ENCODE results near the gene CPNE7.
"Not testable (repeated sequence)": the region's sequence is repeated elsewhere in the genome, so short reads cannot be mapped to it uniquely, and the experiment has no call there.

CPNE7 gene

DNA sequence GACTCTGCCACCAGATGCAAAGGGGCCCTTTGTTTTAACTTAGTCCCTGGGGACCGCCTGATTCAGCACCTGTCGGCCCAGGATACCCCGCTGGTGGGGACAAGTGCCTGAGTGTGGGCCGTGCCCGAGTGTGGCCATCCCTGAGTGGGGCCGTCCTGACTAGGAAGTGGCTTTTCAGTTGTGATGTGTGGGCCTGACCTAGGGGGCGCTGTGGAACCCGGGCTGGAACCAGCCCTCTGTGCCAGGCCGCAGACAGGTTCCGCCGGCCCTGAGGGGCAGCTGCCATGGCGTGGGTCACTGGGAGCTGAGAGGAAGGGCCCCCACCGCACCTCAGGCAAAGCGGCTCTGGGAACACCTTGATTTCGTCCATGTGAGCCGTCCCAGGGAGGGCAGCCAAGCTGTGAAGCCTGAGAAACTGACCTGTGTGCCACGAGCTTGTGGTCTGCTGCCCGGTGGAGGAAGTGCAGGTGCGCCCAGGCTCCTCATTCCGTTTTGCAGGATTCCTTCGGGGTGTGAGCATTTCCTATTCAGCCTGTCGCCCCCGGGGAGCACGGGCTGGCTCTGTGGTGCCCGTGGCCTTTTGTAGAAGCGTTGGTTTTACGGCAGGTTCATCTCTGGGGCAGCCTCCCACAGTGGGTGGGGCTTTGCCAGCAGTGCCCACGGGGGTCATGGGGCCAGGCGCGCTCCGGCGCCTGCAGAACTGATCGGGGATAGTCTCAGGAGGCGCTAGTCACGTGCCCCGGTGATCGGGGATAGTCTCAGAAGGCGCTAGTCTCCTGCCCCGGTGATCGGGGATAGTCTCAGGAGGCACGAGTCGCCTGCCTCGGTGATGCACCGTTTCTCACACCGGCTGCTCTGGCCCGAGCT is 9.8 kb upstream of the CPNE7 start:
- peak; percentile 58 to 68 (median 59) for DNase-seq (ENCODE audit: low read depth in 2 of 3, low spot score in 2 of 3)

GRCh38 chr16:89567656-89568594 is 7.6 kb upstream of the CPNE7 start:
- DNase-seq (ENCODE audit: low read depth in 2 of 3, low spot score in 2 of 3) = no peak

GRCh38 chr16:89569506-89570341 is 5.8 kb upstream of the CPNE7 start:
- DNase-seq (ENCODE audit: low read depth in 2 of 3, low spot score in 2 of 3) = no peak

DNA sequence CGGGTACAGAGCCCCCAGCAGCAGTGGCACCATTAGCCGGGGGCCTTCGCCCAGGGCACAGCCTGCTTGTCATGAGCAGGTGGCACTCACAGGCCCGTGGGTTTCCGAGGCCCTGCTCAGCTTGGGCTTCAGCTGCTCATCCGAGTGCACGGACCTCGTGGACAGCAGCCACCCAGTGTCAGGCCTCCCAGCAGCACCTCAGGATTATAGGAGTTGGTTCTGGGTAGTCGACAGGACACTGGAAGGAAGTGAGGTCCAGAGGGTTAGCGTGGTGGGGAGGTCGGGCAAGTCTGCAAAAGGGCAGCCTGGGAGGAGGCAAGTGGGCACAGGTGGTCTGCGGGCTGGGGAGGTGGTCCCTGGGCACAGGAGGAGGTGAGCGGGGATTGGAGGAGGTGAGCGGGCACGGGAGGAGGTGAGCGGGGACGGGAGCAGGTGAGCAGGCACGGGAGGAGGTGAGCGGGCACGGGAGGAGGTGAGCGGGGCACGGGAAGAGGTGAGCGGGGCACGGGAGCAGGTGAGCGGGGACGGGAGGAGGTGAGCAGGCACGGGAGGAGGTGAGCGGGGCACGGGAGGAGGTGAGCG is 5.1 kb upstream of the CPNE7 start:
- no peak for DNase-seq (ENCODE audit: low read depth in 2 of 3, low spot score in 2 of 3)

DNA sequence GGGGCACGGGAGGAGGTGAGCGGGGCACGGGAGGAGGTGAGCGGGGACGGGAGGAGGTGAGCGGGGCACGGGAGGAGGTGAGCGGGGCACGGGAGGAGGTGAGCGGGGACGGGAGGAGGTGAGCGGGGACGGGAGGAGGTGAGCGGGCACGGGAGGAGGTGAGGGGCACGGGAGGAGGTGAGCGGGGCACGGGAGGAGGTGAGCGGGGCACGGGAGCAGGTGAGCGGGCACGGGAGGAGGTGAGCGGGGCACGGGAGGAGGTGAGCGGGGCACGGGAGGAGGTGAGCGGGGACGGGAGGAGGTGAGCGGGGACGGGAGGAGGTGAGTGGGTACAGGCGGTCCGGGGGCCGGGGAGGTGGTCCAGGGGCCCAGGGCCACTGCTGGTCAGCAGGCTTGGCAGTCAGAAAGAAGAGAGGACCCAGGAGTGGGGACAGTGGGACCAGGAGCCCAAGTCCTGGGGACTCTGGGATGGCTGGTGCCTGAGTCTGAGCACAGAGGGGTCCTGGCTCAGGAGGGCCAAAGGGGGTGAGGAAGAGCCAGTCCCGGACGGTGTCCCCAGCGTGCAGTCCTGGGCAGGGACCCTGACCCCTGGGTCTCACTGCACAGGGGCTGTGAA is 4.5 kb upstream of the CPNE7 start:
- DNase-seq (ENCODE audit: low read depth in 2 of 3, low spot score in 2 of 3) = not testable (repeated sequence)

DNA sequence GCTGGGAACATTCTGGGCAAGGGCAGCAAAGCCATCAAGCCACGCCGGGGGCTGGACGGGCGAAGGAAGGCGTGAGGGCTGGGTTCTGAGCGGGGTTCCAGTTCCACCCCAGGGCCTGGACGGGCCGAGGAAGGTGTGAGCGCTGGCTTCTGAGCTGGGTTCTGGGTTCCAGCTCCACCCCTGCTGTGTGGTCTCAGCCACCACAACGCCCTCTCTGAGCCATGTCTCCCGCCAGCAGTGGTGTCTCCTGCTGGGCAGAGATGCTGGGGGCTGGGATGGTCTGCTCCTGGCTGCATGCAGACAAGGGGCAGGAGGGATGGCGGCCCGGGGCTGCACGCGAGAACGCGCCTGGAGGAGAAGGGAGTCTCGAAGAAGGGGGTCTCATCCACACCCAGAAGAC is 3.9 kb upstream of the CPNE7 start:
- DNase-seq (ENCODE audit: low read depth in 2 of 3, low spot score in 2 of 3) = no peak

- DNase-seq (ENCODE audit: low read depth in 2 of 3, low spot score in 2 of 3) = no peak
Measured at GRCh38 chr16:89572073-89572484, 3.5 kb upstream of the CPNE7 start.

GRCh38 chr16:89572485-89573205 is 2.9 kb upstream of the CPNE7 start:
- no peak for DNase-seq (ENCODE audit: low read depth in 2 of 3, low spot score in 2 of 3)

DNA sequence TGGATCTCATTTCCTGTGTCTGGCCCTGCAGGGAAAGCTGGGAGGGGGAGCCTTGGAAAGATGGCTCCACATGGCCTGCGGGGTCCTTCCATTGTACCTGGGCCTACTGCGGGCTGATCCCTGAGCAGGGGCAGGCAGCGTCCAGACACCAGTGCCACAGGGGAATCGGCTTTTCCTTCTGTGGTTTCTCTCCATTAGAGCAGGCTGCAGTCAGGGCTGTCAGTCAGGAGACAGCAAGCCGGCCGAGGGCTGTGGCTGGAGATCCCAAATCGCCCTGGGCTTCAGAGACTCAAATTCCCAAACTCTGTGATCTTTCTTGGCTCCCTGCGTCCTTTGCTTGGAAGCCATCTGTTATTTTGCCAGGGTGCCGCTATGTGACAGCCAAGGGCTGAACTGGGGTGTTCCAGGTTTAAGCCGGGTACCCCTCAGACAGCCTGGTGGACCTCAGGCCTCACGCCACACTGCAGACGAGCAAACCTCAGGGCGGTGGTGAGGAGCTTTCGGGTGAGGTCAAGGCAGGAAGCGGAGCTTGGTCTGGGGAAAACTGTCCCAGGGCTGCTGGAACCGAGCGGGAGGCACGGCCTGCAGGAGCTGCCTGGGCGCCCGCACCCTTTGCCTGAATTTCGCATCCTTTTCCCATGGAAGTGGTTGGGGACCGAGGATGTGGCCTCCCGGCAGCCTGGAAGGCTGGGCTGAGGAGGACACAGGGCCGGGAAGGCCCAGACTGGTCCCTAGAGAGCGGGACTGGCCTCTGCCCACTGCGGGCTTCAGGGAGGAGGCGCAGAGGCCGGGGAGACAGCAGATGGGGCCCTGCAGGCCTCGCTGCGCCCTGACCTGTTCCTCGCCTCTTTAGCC is 1.5 kb upstream of the CPNE7 start:
- no peak for DNase-seq (ENCODE audit: low read depth in 2 of 3, low spot score in 2 of 3)

DNA sequence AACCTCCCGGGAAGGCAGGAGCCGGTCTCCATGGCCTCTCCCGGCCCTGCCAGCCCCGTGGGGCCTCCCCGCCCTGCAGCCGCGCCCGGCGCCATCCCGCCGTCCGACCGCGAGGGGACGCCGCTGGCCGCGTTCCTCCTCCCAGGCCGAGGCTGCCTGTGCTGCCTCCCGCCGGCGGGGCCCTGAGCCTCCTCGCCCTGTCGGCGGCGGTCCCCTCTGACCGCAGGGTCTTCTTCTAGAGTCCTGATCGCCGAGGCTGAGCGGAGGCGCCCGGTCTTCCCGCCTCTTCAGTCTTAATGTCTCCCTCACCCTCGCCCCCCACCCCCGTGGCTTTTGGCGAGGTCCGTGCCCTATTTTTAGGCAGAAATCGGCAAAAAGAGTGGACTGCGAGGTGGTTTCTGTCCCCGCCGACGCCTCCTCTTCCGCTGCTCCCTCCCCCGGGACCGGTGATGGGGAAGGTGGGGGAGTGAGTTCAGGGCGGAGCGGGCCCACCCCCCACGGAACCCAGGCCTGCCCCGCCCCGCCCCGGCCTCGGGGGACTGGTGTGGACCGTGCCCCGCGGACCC is 794 bp upstream of the CPNE7 start:
- DNase-seq (ENCODE audit: low read depth in 2 of 3, low spot score in 2 of 3) = peak in 1 of 3 experiments; percentile 36

DNA sequence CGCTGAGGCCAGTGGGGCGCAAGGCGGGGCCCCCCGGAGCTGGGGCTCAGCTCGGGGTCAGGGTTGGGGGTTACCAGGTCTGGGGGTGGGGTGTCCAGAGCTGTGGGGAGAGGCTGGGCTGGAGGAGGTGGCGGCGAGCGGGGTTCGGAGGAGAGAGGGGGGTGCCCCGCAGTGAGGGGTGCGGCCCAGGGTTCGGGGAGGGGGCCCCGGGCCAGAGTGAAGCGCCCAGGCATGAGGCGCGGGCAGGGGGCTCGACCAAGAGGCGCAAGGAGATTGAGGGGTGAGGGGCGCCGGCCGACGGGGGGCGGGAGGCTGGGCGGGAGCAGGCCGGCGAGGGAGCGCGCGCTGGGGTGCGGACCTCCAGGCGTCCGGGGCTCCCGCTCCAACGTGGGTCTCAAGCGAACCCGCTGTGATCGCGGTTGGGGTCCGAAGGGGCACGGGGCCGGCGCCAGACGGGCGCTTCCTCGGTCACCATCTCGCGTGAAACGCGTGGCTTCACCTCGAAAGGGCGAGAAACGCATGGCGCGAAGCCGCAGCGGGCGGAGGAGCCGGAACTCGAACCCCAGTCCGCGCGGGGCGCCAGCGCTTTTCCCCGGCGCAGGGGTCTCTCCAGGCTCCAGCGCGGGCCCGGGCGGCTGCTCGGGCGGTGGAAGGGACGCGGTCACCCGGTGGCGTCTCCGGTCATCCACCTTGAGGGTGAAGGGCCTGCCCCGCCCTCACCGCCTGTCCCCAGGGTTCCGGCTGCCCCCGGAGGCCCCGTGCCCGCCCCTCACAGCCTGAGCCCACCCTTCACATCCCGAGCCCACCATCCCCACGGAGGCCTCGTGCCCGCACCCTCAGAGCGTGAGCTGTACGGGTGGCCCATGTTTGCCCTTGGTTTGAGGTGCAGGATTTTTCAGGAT is 846 bp downstream of the CPNE7 start:
- no peak for DNase-seq (ENCODE audit: low read depth in 2 of 3, low spot score in 2 of 3)

- DNase-seq (ENCODE audit: low read depth in 2 of 3, low spot score in 2 of 3) = no peak
Measured at GRCh38 chr16:89577055-89577759, 1.6 kb downstream of the CPNE7 start.

- no peak for DNase-seq (ENCODE audit: low read depth in 2 of 3, low spot score in 2 of 3)
Measured at GRCh38 chr16:89579351-89579750, 3.8 kb downstream of the CPNE7 start.

GRCh38 chr16:89581045-89581695 is 5.6 kb downstream of the CPNE7 start:
- no peak for DNase-seq (ENCODE audit: low read depth in 2 of 3, low spot score in 2 of 3)

DNA sequence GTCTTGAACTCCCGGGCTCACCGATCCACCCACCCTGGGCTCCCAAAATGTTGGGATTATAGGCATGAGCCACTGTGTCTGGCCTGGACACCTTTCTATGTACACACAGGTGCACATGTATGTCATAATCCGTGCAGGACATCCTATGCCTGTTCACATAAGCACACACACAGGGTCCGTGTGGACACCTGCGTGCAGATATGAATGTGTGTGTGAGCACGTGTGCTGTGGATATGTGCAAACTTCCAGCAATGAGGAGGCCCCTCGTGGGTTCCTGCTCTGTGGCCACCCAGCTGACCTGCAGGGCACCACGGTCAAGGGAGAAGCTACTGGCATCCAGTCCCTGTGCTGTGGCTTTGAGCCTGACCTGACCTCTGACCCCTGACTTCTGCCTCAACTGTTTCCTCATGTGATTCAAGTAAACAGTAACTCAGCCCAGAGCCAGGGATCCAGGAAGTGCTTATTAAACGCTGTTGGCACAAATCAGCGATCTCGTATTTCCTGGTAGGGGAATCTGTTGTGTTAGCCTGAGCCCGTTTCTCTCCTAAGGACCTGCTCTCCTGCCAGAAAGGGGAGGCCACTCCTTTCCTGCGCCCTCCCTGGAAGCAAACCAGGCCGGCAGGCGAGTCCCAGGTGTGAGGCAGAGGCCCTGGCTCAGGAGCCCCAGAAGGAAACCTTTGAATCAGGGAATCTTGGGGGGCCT is 6.5 kb downstream of the CPNE7 start:
- DNase-seq (ENCODE audit: low read depth in 2 of 3, low spot score in 2 of 3) = no peak
